CD4-positive, alpha-beta T cell (primary cell): Measurements from ENCODE around the gene C1orf94. TPM values are rescaled to one million over a fixed set of nuclear protein-coding genes. Genes with fewer than 3 reads are reported as not detected.

Experiments used
- ATAC-seq: fragments of 200-7000 bp; cut with Tn5 transposase; one replicate; pipeline ENCODE4 v1.10.0; 2022; ENCODE audit warnings: mild to moderate bottlenecking; ENCODE audit not compliant: poor library complexity
- CTCF ChIA-PET: fragments of 350-600 bp; sonication (Branson Sonifier 250); formaldehyde crosslinking; loops from one replicate; lab custom pipeline; 2021; ENCODE audit warnings: antibody characterized with exemption, inconsistent platforms; lab: Charles Lee
- POLR2A ChIA-PET: fragments of 350-600 bp; sonication (Branson Sonifier 250); formaldehyde crosslinking; loops from one replicate; lab custom pipeline; 2021; ENCODE audit warnings: antibody characterized with exemption, inconsistent platforms; lab: Charles Lee
- DNase-seq, 14 experiments: peaks; one replicate each; pipeline ENCODE4 v3.0.0-alpha.2; 2013 to 2020; ENCODE audit warnings: mixed read lengths in 2 of 14
- H3K27ac ChIP-seq, 2 donors: one replicate each; pipeline versions ENCODE4 v1.5.1 to v1.7.0; 2013; ENCODE audit warnings: low read length in 2 of 2, low read depth in 1 of 2, mild to moderate bottlenecking in 1 of 2
- H3K27me3 ChIP-seq, 2 experiments: 1 replicate in 1 of 2; 2 replicates in 1 of 2; pipeline versions ENCODE4 v1.6.1 to v1.7.0; 2013; ENCODE audit warnings: low read length in 2 of 2, control low read depth in 1 of 2, mild to moderate bottlenecking in 1 of 2, moderate library complexity in 1 of 2; ENCODE audit not compliant: insufficient read depth in 2 of 2, control insufficient read depth in 1 of 2
- H3K36me3 ChIP-seq: one replicate; pipeline ENCODE4 v1.6.1; 2013; ENCODE audit warnings: low read length, control low read depth; ENCODE audit not compliant: insufficient read depth
- H3K4me1 ChIP-seq: one replicate; pipeline ENCODE4 v1.6.1; 2013; ENCODE audit warnings: low read length, control low read depth; ENCODE audit not compliant: insufficient read depth
- H3K4me3 ChIP-seq: one replicate; pipeline ENCODE4 v1.5.1; 2013; ENCODE audit warnings: mild to moderate bottlenecking, low read length, moderate library complexity
- H3K9me3 ChIP-seq, 2 experiments: 1 replicate in 1 of 2; 2 replicates in 1 of 2; pipeline versions ENCODE4 v1.6.1 to v1.7.0; 2013; ENCODE audit warnings: low read length in 2 of 2, mild to moderate bottlenecking in 2 of 2, control low read depth in 1 of 2, moderate library complexity in 1 of 2; ENCODE audit not compliant: control insufficient read depth in 1 of 2, insufficient read depth in 1 of 2
- H3K27ac Mint-ChIP-seq: one replicate; pipeline ENCODE4 v1.8.0; 2020; ENCODE audit warnings: mixed read lengths
- H3K27me3 Mint-ChIP-seq: one replicate; pipeline ENCODE4 v1.8.0; 2021; ENCODE audit warnings: mixed read lengths
- H3K36me3 Mint-ChIP-seq: one replicate; pipeline ENCODE4 v1.8.0; 2021; ENCODE audit warnings: low read depth, mixed read lengths
- H3K4me1 Mint-ChIP-seq: one replicate; pipeline ENCODE4 v1.8.0; 2021; ENCODE audit warnings: low read depth, mixed read lengths
- H3K4me3 Mint-ChIP-seq: one replicate; pipeline ENCODE4 v1.8.0; 2020; ENCODE audit warnings: mild to moderate bottlenecking, mixed read lengths
- H3K9me3 Mint-ChIP-seq: one replicate; pipeline ENCODE4 v1.8.0; 2020; ENCODE audit warnings: mixed read lengths
- CTCF ChIP-seq: fragments of 200-600 bp; IDR thresholded peaks from one replicate; pipeline ENCODE4 v1.8.0; 2022; ENCODE audit warnings: antibody characterized with exemption, mild to moderate bottlenecking
- intact Hi-C, 2 experiments: fragments of 100-400 bp; cut with DNase I in 1 of 2; cut with micrococcal nuclease in 1 of 2; formaldehyde crosslinking; loops; one replicate each; pipeline versions ENCODE4 v1.15.1 to v1.9.0; 2023 to 2025; cut with DNase I, micrococcal nuclease
- total RNA-seq, 174 experiments: library from RNA in 2 of 174; stranded (reverse) in 2 of 174; gene quantifications; one replicate each; pipeline ENCODE4 v1.2.3 and lab custom pipeline; 2021 to 2026

C1orf94 gene
- total RNA-seq, 2 experiments from 2014 or later = not detected

- DNase-seq (no peak), ATAC-seq (no peak)
- peaks cover 39% of the 10 kb centered on the region for H3K27me3 Mint-ChIP-seq
- Histone ChIP-seq H3K9me3 (no peaks in the 10 kb centered on the region), H3K27ac (no peak overlapping the region), H3K27me3 (peaks cover 0 to 4% of the 10 kb centered on the region in 2 experiments), H3K4me1 (no peaks in the 10 kb centered on the region), H3K36me3 (no peaks in the 10 kb centered on the region), H3K4me3 (no peak overlapping the region)
- ChIA-PET POLR2A (no interaction called here), CTCF (no interaction called here)
- intact Hi-C loops = no loop called here
- H3K36me3 Mint-ChIP-seq = no peaks in the 10 kb centered on the region
- no peak overlapping the region for H3K27ac Mint-ChIP-seq
- H3K4me3 Mint-ChIP-seq = no peak overlapping the region
- TF ChIP-seq CTCF = no peak
- no peaks in the 10 kb centered on the region for H3K9me3 Mint-ChIP-seq
- no peaks in the 10 kb centered on the region for H3K4me1 Mint-ChIP-seq
These were observed 32.7 kb upstream of the C1orf94 start for GRCh38 chr1:34143975-34144374.

- no peak overlapping the region for H3K27ac ChIP-seq
- TF ChIP-seq CTCF = no peak
- H3K4me3 ChIP-seq = no peak overlapping the region
- ChIA-PET POLR2A (no interaction called here), CTCF (no interaction called here)
- intact Hi-C loops = no loop called here
- H3K4me1 ChIP-seq = no peaks in the 10 kb centered on the region
- ATAC-seq = no peak
- H3K36me3 ChIP-seq = no peaks in the 10 kb centered on the region
- no peak overlapping the region for H3K27ac Mint-ChIP-seq
- no peaks in the 10 kb centered on the region for H3K4me1 Mint-ChIP-seq
- DNase-seq = no peak
- H3K27me3 Mint-ChIP-seq = peaks cover 46% of the 10 kb centered on the region
- no peak overlapping the region for H3K4me3 Mint-ChIP-seq
- no peaks in the 10 kb centered on the region for H3K9me3 Mint-ChIP-seq
- peaks cover 0 to 5% of the 10 kb centered on the region in 2 experiments for H3K27me3 ChIP-seq
- H3K36me3 Mint-ChIP-seq = no peaks in the 10 kb centered on the region
- H3K9me3 ChIP-seq = no peaks in the 10 kb centered on the region
These were observed 31.9 kb upstream of the C1orf94 start for GRCh38 chr1:34144766-34145165.

GRCh38 chr1:34147301-34147700, 29.4 kb upstream of the C1orf94 start:
- H3K27ac ChIP-seq = no peak overlapping the region
- H3K27me3 Mint-ChIP-seq = peaks cover 30% of the 10 kb centered on the region
- H3K27ac Mint-ChIP-seq = no peak overlapping the region
- ATAC-seq (no peak), DNase-seq (no peak)
- ChIA-PET CTCF (no interaction called here), POLR2A (no interaction called here)
- no peaks in the 10 kb centered on the region for H3K4me1 ChIP-seq
- no peak overlapping the region for H3K4me3 Mint-ChIP-seq
- H3K36me3 ChIP-seq = no peaks in the 10 kb centered on the region
- peaks cover 4 to 5% of the 10 kb centered on the region in 2 experiments for H3K27me3 ChIP-seq
- no peaks in the 10 kb centered on the region for H3K36me3 Mint-ChIP-seq
- TF ChIP-seq CTCF = no peak
- H3K9me3 Mint-ChIP-seq = no peaks in the 10 kb centered on the region
- H3K4me3 ChIP-seq = no peak overlapping the region
- H3K4me1 Mint-ChIP-seq = no peaks in the 10 kb centered on the region
- intact Hi-C loops = no loop called here
- H3K9me3 ChIP-seq = no peaks in the 10 kb centered on the region
